BE2C (cell line): Measurements from ENCODE around the gene CHAF1A.

Experiments used
- DNase-seq: peaks from one replicate; pipeline ENCODE4 v3.0.0-alpha.2; 2020
- H3K27me3 ChIP-seq: fragments of 250-450 bp; sonication (Bioruptor Pico); 2 replicates; pipeline ENCODE4 v1.5.1; 2020; ENCODE audit warnings: mild to moderate bottlenecking
- H3K36me3 ChIP-seq: fragments of 250-450 bp; sonication (Bioruptor Pico); 2 replicates; pipeline ENCODE4 v1.5.1; 2020; ENCODE audit warnings: mild to moderate bottlenecking
- H3K4me1 ChIP-seq: fragments of 250-450 bp; sonication (Bioruptor Pico); 2 replicates; pipeline ENCODE4 v1.5.1; 2020
- H3K4me3 ChIP-seq: 2 replicates; pipeline ENCODE4 v1.5.1; 2011; ENCODE audit warnings: low read depth, low read length
- H3K9me3 ChIP-seq: fragments of 250-450 bp; sonication (Bioruptor Pico); 2 replicates; pipeline ENCODE4 v1.5.1; 2020
- TF ChIP-seq, protein P1 (sequence below): IDR thresholded peaks from 2 replicates; pipeline ENCODE4 v1.5.1; 2012; ENCODE audit warnings: mild to moderate bottlenecking, low read depth, low read length

The CHAF1A gene

DNA sequence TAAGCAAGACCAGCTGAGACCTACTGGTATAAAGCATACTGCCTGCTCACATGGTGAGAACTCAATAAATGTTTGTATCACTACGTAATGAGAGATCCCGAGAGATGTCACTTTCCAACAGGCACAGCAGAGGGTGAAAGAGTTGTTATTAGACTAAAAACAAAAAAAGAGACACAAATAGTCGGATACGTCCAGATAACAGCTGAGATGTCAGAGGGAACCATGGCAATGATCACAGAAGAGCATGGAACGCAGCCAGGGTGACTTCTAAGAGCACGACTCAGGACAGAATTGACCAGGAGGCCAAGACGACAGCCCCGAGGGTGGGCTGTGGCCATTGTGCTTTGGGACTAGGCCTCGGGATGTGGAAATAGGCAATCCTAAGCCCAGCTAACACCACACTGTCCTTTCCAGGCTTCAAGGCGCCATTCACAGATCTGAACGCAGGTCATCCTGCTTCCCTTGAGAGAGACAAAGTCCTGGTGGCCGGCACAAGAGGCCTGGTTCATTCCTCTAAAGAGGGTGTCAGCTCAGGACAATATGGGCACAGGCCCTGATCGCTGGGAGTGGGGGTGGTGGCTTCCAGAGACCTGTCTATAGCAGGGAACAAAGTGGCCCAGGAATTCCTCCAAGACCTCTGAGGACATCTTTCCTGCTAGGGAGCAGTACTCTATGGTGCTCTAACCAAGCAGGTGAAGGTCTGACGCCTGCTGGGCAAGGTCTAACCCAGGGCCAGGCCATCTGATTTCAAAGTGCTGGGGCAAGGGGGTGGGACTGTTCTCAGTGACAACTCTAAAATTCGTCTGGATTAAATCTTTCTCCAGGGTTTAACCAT lies 5.3 kb upstream of the CHAF1A start:
- Histone ChIP-seq H3K36me3 (peaks cover 28% of the 10 kb centered on the region), H3K9me3 (no peaks in the 10 kb centered on the region), H3K4me3 (no peak overlapping the region), H3K27me3 (no peaks in the 10 kb centered on the region), H3K4me1 (peaks cover under 1% of the 10 kb centered on the region; the same call in 1 of the 2 replicates)
- no peak for DNase-seq
- TF ChIP-seq, protein P1, sequence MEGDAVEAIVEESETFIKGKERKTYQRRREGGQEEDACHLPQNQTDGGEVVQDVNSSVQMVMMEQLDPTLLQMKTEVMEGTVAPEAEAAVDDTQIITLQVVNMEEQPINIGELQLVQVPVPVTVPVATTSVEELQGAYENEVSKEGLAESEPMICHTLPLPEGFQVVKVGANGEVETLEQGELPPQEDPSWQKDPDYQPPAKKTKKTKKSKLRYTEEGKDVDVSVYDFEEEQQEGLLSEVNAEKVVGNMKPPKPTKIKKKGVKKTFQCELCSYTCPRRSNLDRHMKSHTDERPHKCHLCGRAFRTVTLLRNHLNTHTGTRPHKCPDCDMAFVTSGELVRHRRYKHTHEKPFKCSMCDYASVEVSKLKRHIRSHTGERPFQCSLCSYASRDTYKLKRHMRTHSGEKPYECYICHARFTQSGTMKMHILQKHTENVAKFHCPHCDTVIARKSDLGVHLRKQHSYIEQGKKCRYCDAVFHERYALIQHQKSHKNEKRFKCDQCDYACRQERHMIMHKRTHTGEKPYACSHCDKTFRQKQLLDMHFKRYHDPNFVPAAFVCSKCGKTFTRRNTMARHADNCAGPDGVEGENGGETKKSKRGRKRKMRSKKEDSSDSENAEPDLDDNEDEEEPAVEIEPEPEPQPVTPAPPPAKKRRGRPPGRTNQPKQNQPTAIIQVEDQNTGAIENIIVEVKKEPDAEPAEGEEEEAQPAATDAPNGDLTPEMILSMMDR = no peak

DNA sequence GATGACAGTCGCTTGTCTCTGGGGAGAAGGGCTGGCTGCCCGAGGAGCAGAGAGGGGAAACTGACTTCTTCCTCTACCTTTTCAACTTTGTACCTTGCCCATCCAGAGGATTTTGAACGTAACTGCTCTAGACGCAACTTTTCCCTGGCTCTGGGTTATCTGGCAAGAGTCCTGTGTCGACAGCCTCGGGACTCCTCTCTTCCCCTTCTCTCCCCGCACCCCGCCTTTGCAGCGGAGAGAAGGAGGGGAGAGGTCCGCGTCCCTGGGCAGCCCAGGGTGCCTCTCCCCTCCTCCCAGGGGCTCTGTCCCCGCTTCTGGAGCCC lies 2.7 kb upstream of the CHAF1A start:
- H3K36me3 ChIP-seq = peaks cover 35% of the 10 kb centered on the region

DNA sequence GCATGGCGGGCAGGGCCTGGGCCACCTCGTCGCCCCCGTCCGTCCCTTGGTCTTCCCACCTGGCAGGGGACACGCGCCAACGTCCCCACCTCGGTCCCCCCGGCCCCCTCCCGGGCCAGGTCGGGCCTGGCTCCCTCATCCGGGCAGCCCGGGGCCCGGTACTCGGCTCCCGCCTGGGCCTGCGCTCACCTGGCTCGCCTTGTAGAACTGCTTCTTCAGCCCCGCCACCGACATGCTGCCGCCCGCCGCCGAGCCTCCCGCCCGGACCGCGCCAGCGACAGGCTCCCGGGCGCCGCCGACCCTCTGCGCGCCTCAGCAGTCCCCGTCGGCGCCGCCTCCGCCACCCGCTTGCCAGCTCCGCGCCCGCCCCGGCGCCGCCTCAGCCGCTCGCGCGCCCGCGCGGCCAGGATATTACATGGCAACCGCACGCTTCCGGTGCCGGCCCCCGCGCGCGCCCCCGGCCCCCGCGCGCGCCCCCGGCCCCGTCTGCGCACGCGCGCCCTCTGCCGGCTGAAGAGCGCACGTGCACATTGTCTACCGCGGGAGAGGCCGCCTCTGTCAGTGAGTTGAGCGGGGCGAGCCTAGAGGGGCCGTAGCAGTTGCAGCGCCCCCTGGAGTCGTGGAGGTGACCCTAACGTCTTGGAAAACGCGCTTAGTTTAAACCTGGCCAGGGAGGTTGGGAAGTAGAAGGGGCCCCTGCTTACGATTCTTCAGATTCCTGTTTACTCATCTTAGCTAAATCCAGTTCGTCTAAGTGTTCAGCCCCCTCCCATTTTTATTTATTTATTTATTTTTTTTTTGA lies 2.1 kb upstream of the CHAF1A start, which contains the start of gene SH3GL1:
Gene SH3GL1, minus strand, starts transcription at position 413 of the 802 bp plus-strand sequence. Its CDS starts 179 bp downstream, at position 234.
- H3K4me3 ChIP-seq = peak within 1 kb of the TSS; percentile 96
- peak; percentile 91 for DNase-seq
- H3K4me1 ChIP-seq = no peaks in the 10 kb centered on the region
- no peaks in the 10 kb centered on the region for H3K27me3 ChIP-seq
- no peaks in the 10 kb centered on the region for H3K9me3 ChIP-seq
- TF ChIP-seq, protein P1 = peak; percentile 93
- H3K36me3 ChIP-seq = peaks cover 37% of the 10 kb centered on the region

More for the DNA sequence above, 2.7 kb upstream of the CHAF1A start:
- DNase-seq = no peak
- Histone ChIP-seq H3K4me1 (no peaks in the 10 kb centered on the region), H3K27me3 (no peaks in the 10 kb centered on the region), H3K9me3 (no peaks in the 10 kb centered on the region), H3K4me3 (peak overlapping the region; percentile 96)
- TF ChIP-seq, protein P1 = no peak

DNA sequence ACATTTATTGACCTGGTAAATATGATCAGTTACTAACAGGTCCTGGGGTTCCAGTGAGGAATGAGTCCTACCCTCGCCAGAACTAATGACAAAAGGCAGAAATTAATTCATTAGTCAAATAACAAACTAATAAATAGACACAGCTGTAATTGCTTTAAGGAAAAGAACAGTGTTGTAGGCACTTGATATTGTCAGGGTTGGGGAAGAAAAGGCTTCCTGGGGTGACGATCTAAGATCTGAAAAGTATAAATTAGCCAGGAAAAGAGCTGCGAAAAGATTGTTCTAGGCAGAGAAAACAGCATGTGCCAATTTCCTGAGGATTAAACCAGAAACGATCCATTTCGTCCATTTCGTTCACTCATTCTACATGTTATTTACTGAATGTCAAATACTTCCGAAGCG lies 670 bp upstream of the CHAF1A start:
- H3K4me3 ChIP-seq = peak overlapping the region; percentile 64
- H3K4me1 ChIP-seq = no peaks in the 10 kb centered on the region
- TF ChIP-seq, protein P1 = no peak
- no peaks in the 10 kb centered on the region for H3K27me3 ChIP-seq
- H3K36me3 ChIP-seq = peaks cover 36% of the 10 kb centered on the region
- H3K9me3 ChIP-seq = no peaks in the 10 kb centered on the region
- no peak for DNase-seq

DNA sequence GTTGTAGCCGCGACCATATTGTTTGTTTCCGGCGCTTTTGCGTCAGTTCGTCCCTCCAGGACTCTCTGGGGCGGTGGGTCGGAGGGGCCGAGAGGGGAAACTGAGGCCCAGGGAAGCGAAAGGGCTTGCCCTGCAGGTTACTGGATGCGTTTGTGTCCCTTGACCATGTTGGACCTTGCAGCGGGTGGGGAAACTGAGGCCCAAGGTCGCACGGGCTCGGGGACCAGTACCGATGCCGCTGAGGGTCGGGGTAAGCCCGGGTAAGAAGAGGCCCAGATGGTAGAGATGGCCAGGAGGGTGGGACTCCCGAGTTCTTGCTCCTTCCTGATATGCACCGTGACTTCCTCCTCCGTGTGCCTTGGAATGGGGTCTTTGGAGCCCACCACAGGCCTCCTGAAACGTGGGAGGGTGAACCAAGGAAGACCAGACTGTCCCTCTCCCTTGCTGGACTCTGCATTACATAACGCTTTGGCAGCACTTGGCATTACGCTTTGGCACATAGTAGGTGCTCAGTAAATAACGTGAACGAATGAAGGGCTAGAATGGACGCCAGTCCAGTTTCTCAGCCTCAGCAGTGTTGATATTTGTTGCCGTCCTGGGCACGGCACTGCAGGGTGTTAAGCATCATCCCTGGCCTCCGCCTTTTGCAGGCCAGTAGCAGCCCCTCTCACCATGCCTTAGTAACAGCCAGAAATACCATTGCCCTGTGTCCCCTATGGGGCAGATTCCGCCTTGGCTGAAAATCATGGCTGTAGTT lies 743 bp downstream of the CHAF1A start:
- Histone ChIP-seq H3K4me3 (peak overlapping the region; percentile 93), H3K4me1 (no peaks in the 10 kb centered on the region), H3K9me3 (no peaks in the 10 kb centered on the region), H3K27me3 (no peaks in the 10 kb centered on the region), H3K36me3 (peaks cover 33% of the 10 kb centered on the region)
- no peak for DNase-seq
- TF ChIP-seq, protein P1 = no peak
